ENCODE measurements around the gene JPT1.
A peak's percentile ranks its signal among the peaks of the same experiment; 100 is the strongest.
"Not testable (repeated sequence)": the region's sequence is repeated elsewhere in the genome, so short reads cannot be mapped to it uniquely, and the experiment has no call there.

The JPT1 gene

GRCh38 chr17:75154195-75155106 lies at the start of gene JPT1:
Gene JPT1 (minus strand): TSS chr17:75154512. CDS start chr17:75154397, 115 bp downstream.
- peak; percentile 99 for DNase-seq (ENCODE audit: low spot score)

GRCh38 chr17:75199886-75200618 lies 45.7 kb upstream of the JPT1 start:
- DNase-seq (ENCODE audit: low spot score): no peak

- no peak for DNase-seq (ENCODE audit: low spot score)
Measured at GRCh38 chr17:75194879-75195278, 40.6 kb upstream of the JPT1 start.

GRCh38 chr17:75191584-75191983 lies 37.3 kb upstream of the JPT1 start:
- no peak for DNase-seq (ENCODE audit: low spot score)

- no peak for DNase-seq (ENCODE audit: low spot score)
Measured at GRCh38 chr17:75188614-75189013, 34.3 kb upstream of the JPT1 start.

GRCh38 chr17:75183999-75184884 lies 29.9 kb upstream of the JPT1 start:
- no peak for DNase-seq (ENCODE audit: low spot score)

- peak; percentile 91 for DNase-seq (ENCODE audit: low spot score)
Measured at GRCh38 chr17:75182569-75183436, 28.5 kb upstream of the JPT1 start, which contains the start of gene SUMO2. Gene SUMO2 (minus strand): TSS chr17:75182959. CDS start chr17:75182834, 125 bp downstream.

- no peak for DNase-seq (ENCODE audit: low spot score)
Measured at GRCh38 chr17:75182319-75182568, 27.9 kb upstream of the JPT1 start.

GRCh38 chr17:75181608-75182318 lies 27.5 kb upstream of the JPT1 start:
- no peak for DNase-seq (ENCODE audit: low spot score)

- no peak for DNase-seq (ENCODE audit: low spot score)
Measured at GRCh38 chr17:75181110-75181509, 26.8 kb upstream of the JPT1 start.

- DNase-seq (ENCODE audit: low spot score): no peak
Measured at GRCh38 chr17:75178453-75178852, 24.1 kb upstream of the JPT1 start.

- no peak for DNase-seq (ENCODE audit: low spot score)
Measured at GRCh38 chr17:75176625-75177024, 22.3 kb upstream of the JPT1 start.

GRCh38 chr17:75174996-75175395 lies 20.7 kb upstream of the JPT1 start:
- DNase-seq (ENCODE audit: low spot score): no peak

- DNase-seq (ENCODE audit: low spot score): no peak
Measured at GRCh38 chr17:75173526-75173925, 19.2 kb upstream of the JPT1 start.

GRCh38 chr17:75168998-75169397 lies 14.7 kb upstream of the JPT1 start:
- no peak for DNase-seq (ENCODE audit: low spot score)

- not testable (repeated sequence) for DNase-seq (ENCODE audit: low spot score)
Measured at GRCh38 chr17:75164606-75165005, 10.3 kb upstream of the JPT1 start.

GRCh38 chr17:75163074-75163473 lies 8.8 kb upstream of the JPT1 start:
- DNase-seq (ENCODE audit: low spot score): no peak

- DNase-seq (ENCODE audit: low spot score): no peak
Measured at GRCh38 chr17:75160211-75160610, 5.9 kb upstream of the JPT1 start.

- no peak for DNase-seq (ENCODE audit: low spot score)
Measured at GRCh38 chr17:75159196-75160031, 5.1 kb upstream of the JPT1 start.

GRCh38 chr17:75158480-75158879 lies 4.2 kb upstream of the JPT1 start:
- not testable (repeated sequence) for DNase-seq (ENCODE audit: low spot score)
